GM23248 (cell line): ENCODE measurements around the gene TRIOBP.

ENCODE experiments used
- EZH2 ChIP-seq: fragments of 200-600 bp; sonication (generic); IDR thresholded peaks from 2 replicates; pipeline ENCODE4 v1.6.1; 2018; ENCODE audit warnings: antibody characterized with exemption, mild to moderate bottlenecking; ENCODE audit not compliant: insufficient read depth, poor library complexity, severe bottlenecking
- EZH2phosphoT487 ChIP-seq: fragments of 200-600 bp; sonication (generic); IDR thresholded peaks from 2 replicates; pipeline ENCODE4 v1.6.1; 2018; ENCODE audit warnings: antibody characterized with exemption, moderate library complexity, mild to moderate bottlenecking, low read depth; ENCODE audit not compliant: insufficient read depth

GRCh38 chr22:37697538-37697835, 639 bp downstream of the TRIOBP start:
- TF ChIP-seq EZH2phosphoT487 (no peak), EZH2 (no peak)
